Prostate gland (tissue), 2 donors: ENCODE results near the gene PILRB. TPM values are rescaled to one million over a fixed set of nuclear protein-coding genes. Genes with fewer than 3 reads are reported as not detected.

Experiments
- DNase-seq: peaks from one replicate; pipeline ENCODE4 v3.0.0-alpha.2; 2019; ENCODE audit warnings: low spot score
- H3K27ac ChIP-seq, 2 donors: fragments of 200-600 bp; sonication (generic); 2 replicates each; pipeline ENCODE4 v1.5.1; 2017 to 2019
- H3K27me3 ChIP-seq: fragments of 200-600 bp; sonication (generic); replicated peaks from 2 replicates; pipeline ENCODE4 v1.5.1; 2019; ENCODE audit not compliant: insufficient read depth
- H3K36me3 ChIP-seq, 2 donors: fragments of 200-600 bp; sonication (generic); 1 replicate in 1 of 2; 2 replicates in 1 of 2; pipeline versions ENCODE4 v1.5.1 to v1.8.1; 2017 to 2019
- H3K4me1 ChIP-seq: fragments of 200-600 bp; sonication (generic); replicated peaks from 2 replicates; pipeline ENCODE4 v1.5.1; 2019
- H3K4me3 ChIP-seq, 2 donors: fragments of 200-600 bp; sonication (generic); 2 replicates each; pipeline ENCODE4 v1.5.1; 2017 to 2019
- H3K9me3 ChIP-seq: fragments of 200-600 bp; sonication (generic); 2 replicates; pipeline ENCODE4 v1.5.1; 2017
- CTCF ChIP-seq, 4 experiments: fragments of 200-600 bp in 2 of 4; fragments of 450-650 bp in 2 of 4; sonication (generic) in 2 of 4; IDR thresholded peaks; 1 replicate in 3 of 4; 2 replicates in 1 of 4; pipeline ENCODE4 v1.5.1; 2016 to 2019; ENCODE audit warnings: antibody characterized with exemption in 4 of 4, mild to moderate bottlenecking in 2 of 4, moderate library complexity in 2 of 4
- POLR2A ChIP-seq: fragments of 450-650 bp; IDR thresholded peaks from one replicate; pipeline ENCODE4 v1.6.1; 2016; ENCODE audit warnings: antibody characterized with exemption, mild to moderate bottlenecking
- POLR2AphosphoS5 ChIP-seq: sonication (generic); formaldehyde crosslinking; IDR thresholded peaks from one replicate; pipeline ENCODE4 v1.6.1; 2017; ENCODE audit warnings: antibody characterized with exemption
- WGBS: methylation state at CpG from one replicate; pipeline ENCODE4 v1.1.5; 2018; 5-methylcytosine and 5-hydroxymethylcytosine counted together
- intact Hi-C: fragments of 100-400 bp; cut with DNase I; formaldehyde crosslinking; loops from one replicate; pipeline ENCODE4 v1.14.2; 2022
- small RNA-seq, 2 donors: library from RNA; depleted of rRNA; stranded (forward); fragments of <200 nt; gene quantifications; one replicate each; pipeline ENCODE3, GENCODE V24; 2016
- total RNA-seq, 2 donors: library from RNA; depleted of rRNA; stranded (reverse); fragments of >200 nt; gene quantifications; one replicate each; pipeline ENCODE4 v1.1.0, GENCODE V29; 2016

Gene PILRB
- total RNA-seq, 2 donors from 2014 or later = 72.4 to 120 TPM

GRCh38 chr7:100411101-100411500 lies 53.2 kb downstream of the PILRB start:
- no peak for TF ChIP-seq POLR2A
- no peak for TF ChIP-seq POLR2AphosphoS5
- TF ChIP-seq CTCF (IDR thresholded peaks at IDR 0.05) = no peak
- no peaks in the 10 kb centered on the region for H3K36me3 ChIP-seq
- H3K27ac ChIP-seq = no peak overlapping the region
- no peaks in the 10 kb centered on the region for H3K4me1 ChIP-seq
- no peaks in the 10 kb centered on the region for H3K9me3 ChIP-seq
- no peak for DNase-seq
- H3K4me3 ChIP-seq = no peak overlapping the region
- no peaks in the 10 kb centered on the region for H3K27me3 ChIP-seq
- WGBS = 98% methylated on average over 6 of the region's 6 CpGs
- intact Hi-C loops = no loop called here

GRCh38 chr7:100413346-100413745 lies 55.4 kb downstream of the PILRB start:
- no peak for DNase-seq
- H3K9me3 ChIP-seq = no peaks in the 10 kb centered on the region
- intact Hi-C loops = no loop called here
- no peaks in the 10 kb centered on the region for H3K36me3 ChIP-seq
- H3K4me1 ChIP-seq = no peaks in the 10 kb centered on the region
- no peak overlapping the region for H3K27ac ChIP-seq
- TF ChIP-seq POLR2A (no peak), POLR2AphosphoS5 (no peak), CTCF (IDR thresholded peaks at IDR 0.05) (no peak)
- H3K4me3 ChIP-seq = no peak overlapping the region
- H3K27me3 ChIP-seq = no peaks in the 10 kb centered on the region

- Histone ChIP-seq H3K36me3 (no peaks in the 10 kb centered on the region), H3K27ac (no peak overlapping the region), H3K4me3 (no peak overlapping the region), H3K27me3 (no peaks in the 10 kb centered on the region), H3K9me3 (no peaks in the 10 kb centered on the region), H3K4me1 (no peaks in the 10 kb centered on the region)
- 87% methylated on average over 1 of the region's 1 CpG for WGBS
- no peak for DNase-seq
- intact Hi-C loops = no loop called here
- no peak for TF ChIP-seq POLR2A
- TF ChIP-seq POLR2AphosphoS5 = no peak
- no peak for TF ChIP-seq CTCF (IDR thresholded peaks at IDR 0.05)
These were observed 56.0 kb downstream of the PILRB start for GRCh38 chr7:100413889-100414288.

- TF ChIP-seq POLR2A = no peak
- TF ChIP-seq POLR2AphosphoS5 = no peak
- TF ChIP-seq CTCF (IDR thresholded peaks at IDR 0.05) = no peak
- H3K4me1 ChIP-seq = no peaks in the 10 kb centered on the region
- no peaks in the 10 kb centered on the region for H3K27me3 ChIP-seq
- H3K27ac ChIP-seq = no peak overlapping the region
- no peaks in the 10 kb centered on the region for H3K9me3 ChIP-seq
- intact Hi-C loops = no loop called here
- H3K36me3 ChIP-seq = no peaks in the 10 kb centered on the region
- DNase-seq = no peak
- H3K4me3 ChIP-seq = no peak overlapping the region
- 88% methylated on average over 5 of the region's 5 CpGs for WGBS
These were observed 57.5 kb downstream of the PILRB start for GRCh38 chr7:100415448-100415847.

Small RNAs within 50 kb of the gene (small RNA-seq; reads per million reads assigned to genes)
- 0 reads per million in 2 donors for gene RF00019

Other genes with a start within 250 kb of the PILRB start
- 10 to 100 TPM; 68.3 to 79.8 TPM for gene TAF6, start 238.8 kb upstream of the PILRB start, total RNA-seq
- 10 to 100 TPM in 1 of 2 donors, 1 to 10 TPM in 1; 1.6 to 16.1 TPM for gene CNPY4, start 238.5 kb upstream of the PILRB start, total RNA-seq
- 1 to 10 TPM; 4.4 to 6.1 TPM for gene MBLAC1, start 231.2 kb upstream of the PILRB start, total RNA-seq
- 100 to 1,000 TPM; 213 to 243 TPM for gene LAMTOR4, start 209.2 kb upstream of the PILRB start, total RNA-seq
- gene TRAPPC14, start 199.4 kb upstream of the PILRB start, total RNA-seq = 10 to 100 TPM; 21.2 to 43.4 TPM
- gene GAL3ST4, start 189.5 kb upstream of the PILRB start, total RNA-seq = 10 to 100 TPM in 1 of 2 donors, 1 to 10 TPM in 1; 4.1 to 10.2 TPM
- 1 to 10 TPM; 1.7 to 2.8 TPM for gene GPC2, start 180.7 kb upstream of the PILRB start, total RNA-seq
- gene STAG3, start 180.2 kb upstream of the PILRB start, total RNA-seq = 10 to 100 TPM in 1 of 2 donors, 1 to 10 TPM in 1; 1.8 to 37.6 TPM
- gene PVRIG, start 138.2 kb upstream of the PILRB start, total RNA-seq = not detected
- gene SPDYE3, start 50.4 kb upstream of the PILRB start, total RNA-seq = under 1 TPM in 1 of 2 donors, not detected in 1; 0.91 TPM
- gene PILRA, start 15.4 kb downstream of the PILRB start, total RNA-seq = 10 to 100 TPM in 1 of 2 donors, 1 to 10 TPM in 1; 4.9 to 11.9 TPM
- 10 to 100 TPM in 1 of 2 donors, 1 to 10 TPM in 1; 5.5 to 34.6 TPM for gene ZCWPW1, start 70.6 kb downstream of the PILRB start, total RNA-seq
- 10 to 100 TPM; 24.2 to 62.8 TPM for gene MEPCE, start 71.7 kb downstream of the PILRB start, total RNA-seq
- gene PPP1R35, start 78.4 kb downstream of the PILRB start, total RNA-seq = 10 to 100 TPM; 44.1 to 60.5 TPM
- gene SPACDR, start 106.1 kb downstream of the PILRB start, total RNA-seq = 10 to 100 TPM in 1 of 2 donors, not detected in 1; 11.9 TPM
- gene TSC22D4, start 121.1 kb downstream of the PILRB start, total RNA-seq = 100 to 1,000 TPM in 1 of 2 donors, 10 to 100 TPM in 1; 77.6 to 152 TPM
- 10 to 100 TPM in 1 of 2 donors, under 1 TPM in 1; 0.73 to 16.9 TPM for gene NYAP1, start 125.8 kb downstream of the PILRB start, total RNA-seq
- 10 to 100 TPM; 33.0 to 94.9 TPM for gene AGFG2, start 181.1 kb downstream of the PILRB start, total RNA-seq
- gene SAP25, start 215.8 kb downstream of the PILRB start, total RNA-seq = 10 to 100 TPM in 1 of 2 donors, 1 to 10 TPM in 1; 2.5 to 19.5 TPM
- gene LRCH4, start 228.0 kb downstream of the PILRB start, total RNA-seq = 100 to 1,000 TPM in 1 of 2 donors, 10 to 100 TPM in 1; 66.8 to 202 TPM
- 1 to 10 TPM; 2.3 to 9.7 TPM for gene FBXO24, start 228.2 kb downstream of the PILRB start, total RNA-seq
- gene PCOLCE, start 244.2 kb downstream of the PILRB start, total RNA-seq = 10 to 100 TPM; 11.8 to 49.5 TPM